PFSK-1 (cell line): ENCODE data around the gene DOCK9.

Experiments used
- FOXP2 ChIP-seq: optimal IDR thresholded peaks from 2 replicates; pipeline ENCODE3; 2011; ENCODE audit warnings: borderline replicate concordance, control low read depth, inconsistent platforms; ENCODE audit not compliant: insufficient read depth; ENCODE audit errors: extremely low read length, extremely low read depth
- POLR2AphosphoS5 ChIP-seq: IDR thresholded peaks from 2 replicates; pipeline ENCODE4 v1.6.1; 2012; ENCODE audit warnings: low read depth, mild to moderate bottlenecking, control low read depth, low read length, moderate library complexity
- REST ChIP-seq, 2 experiments: IDR thresholded peaks; 2 replicates each; pipeline versions ENCODE4 v1.6.1 to v1.8.0; 2011 to 2012; ENCODE audit warnings: low read depth in 2 of 2, low read length in 2 of 2, control low read depth in 1 of 2, inconsistent platforms in 1 of 2, mild to moderate bottlenecking in 1 of 2, moderate library complexity in 1 of 2; ENCODE audit not compliant: insufficient read depth in 1 of 2
- SIN3A ChIP-seq: IDR thresholded peaks from 2 replicates; pipeline ENCODE4 v1.6.1; 2012; ENCODE audit warnings: mild to moderate bottlenecking, low read length, moderate library complexity, borderline replicate concordance; ENCODE audit not compliant: insufficient read depth
- TAF1 ChIP-seq: IDR thresholded peaks from 2 replicates; pipeline ENCODE4 v1.6.1; 2012; ENCODE audit warnings: low read length, control low read depth, borderline replicate concordance; ENCODE audit not compliant: insufficient read depth

The DOCK9 gene

GRCh38 chr13:98992355-98992754, 14.5 kb upstream of the DOCK9 start:
- TF ChIP-seq SIN3A (no peak), TAF1 (no peak)

- TF ChIP-seq REST (IDR thresholded peaks at IDR 0.05; ENCODE audit: insufficient read depth in 1 of 2, low read depth in 2 of 2, low read length in 2 of 2) (no peak), TAF1 (no peak), FOXP2 (no peak), SIN3A (no peak), POLR2AphosphoS5 (no peak)
These were observed 12.8 kb upstream of the DOCK9 start for GRCh38 chr13:98990701-98991100.

GRCh38 chr13:98989469-98990235, 11.8 kb upstream of the DOCK9 start:
- no peak for TF ChIP-seq REST (IDR thresholded peaks at IDR 0.05; ENCODE audit: insufficient read depth in 1 of 2, low read depth in 2 of 2, low read length in 2 of 2)
- TF ChIP-seq POLR2AphosphoS5 = no peak
- no peak for TF ChIP-seq SIN3A
- no peak for TF ChIP-seq TAF1
- no peak for TF ChIP-seq FOXP2

- TF ChIP-seq REST (IDR thresholded peaks at IDR 0.05; ENCODE audit: insufficient read depth in 1 of 2, low read depth in 2 of 2, low read length in 2 of 2) = no peak
- TF ChIP-seq FOXP2 = no peak
- no peak for TF ChIP-seq POLR2AphosphoS5
- no peak for TF ChIP-seq TAF1
- no peak for TF ChIP-seq SIN3A
These were observed 10.9 kb upstream of the DOCK9 start for GRCh38 chr13:98988780-98989179.

GRCh38 chr13:98988277-98988676, 10.4 kb upstream of the DOCK9 start:
- TF ChIP-seq FOXP2 (no peak), POLR2AphosphoS5 (no peak), TAF1 (no peak), REST (IDR thresholded peaks at IDR 0.05; ENCODE audit: insufficient read depth in 1 of 2, low read depth in 2 of 2, low read length in 2 of 2) (no peak), SIN3A (no peak)
